Measurements from ENCODE around the gene PRDM10. TPM values are rescaled to one million over a fixed set of nuclear protein-coding genes. Genes with fewer than 3 reads are reported as not detected.

The PRDM10 gene
- total RNA-seq, 4 donors from 2014 or later = 6.6 to 12.0 (median 7.4) TPM

DNA sequence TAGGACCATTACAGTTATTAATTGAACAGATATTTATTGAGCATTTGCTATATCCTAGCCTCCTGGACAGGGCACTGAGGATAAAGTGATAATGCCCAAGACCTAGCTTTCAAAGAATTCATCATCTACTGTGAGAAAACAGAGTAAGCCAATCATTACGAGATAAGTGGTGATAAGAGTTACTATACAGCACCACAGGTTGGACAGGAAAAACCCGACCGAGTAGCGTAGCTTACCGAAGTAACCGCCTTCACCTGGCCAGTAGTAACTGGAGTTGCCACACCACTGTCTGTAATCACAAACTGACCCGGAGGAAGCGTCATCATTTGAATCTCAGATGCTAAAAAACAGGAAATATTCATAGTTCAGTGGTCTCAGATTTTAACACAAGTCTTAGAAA is 97.2 kb downstream of the PRDM10 start:
- Histone ChIP-seq H3K27ac (no peak overlapping the region), H3K4me3 (no peak overlapping the region), H3K36me3 (peaks cover 0 to 89% of the 10 kb centered on the region in 2 donors), H3K9me3 (no peaks in the 10 kb centered on the region), H3K4me1 (no peaks in the 10 kb centered on the region), H3K27me3 (no peaks in the 10 kb centered on the region)
- ATAC-seq = no peak
- WGBS, 2 donors (ENCODE audit: low coverage in 1 of 2) = 93 to 95% methylated on average over 5 to 8 of the region's 8 CpGs
- TF ChIP-seq POLR2AphosphoS5 (IDR thresholded peaks at IDR 0.05) (no peak), POLR2A (IDR thresholded peaks at IDR 0.05) (no peak)

DNA sequence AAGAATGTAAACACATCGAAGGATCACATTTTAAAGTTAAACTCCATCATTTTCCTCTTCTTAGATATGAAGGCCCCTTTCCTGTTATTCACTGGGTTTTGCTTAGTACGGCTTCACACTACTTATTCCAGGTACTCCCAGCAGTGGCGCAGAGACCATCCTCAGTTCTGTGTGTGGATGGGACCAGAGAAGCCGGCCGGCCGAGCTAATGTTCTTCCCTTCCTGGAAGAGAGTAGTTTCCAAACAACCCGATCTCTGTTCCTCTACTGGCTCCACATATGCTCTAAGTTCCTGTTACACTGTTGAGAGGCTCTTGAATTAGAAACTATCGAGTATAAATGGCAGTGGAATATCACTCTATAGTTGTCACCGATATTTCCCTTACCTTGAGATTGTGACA is 106.6 kb downstream of the PRDM10 start:
- Histone ChIP-seq H3K27me3 (no peaks in the 10 kb centered on the region), H3K4me1 (peaks cover 0 to 21% (median 9%) of the 10 kb centered on the region in 3 donors), H3K27ac (peak overlapping the region; percentile 6 to 89 (median 86)), H3K9me3 (no peaks in the 10 kb centered on the region), H3K4me3 (peak overlapping the region; percentile 91 to 93), H3K36me3 (peaks cover 0 to 28% of the 10 kb centered on the region in 2 donors)
- 46 to 55% methylated on average over 5 to 7 of the region's 9 CpGs for WGBS, 2 donors (ENCODE audit: low coverage in 1 of 2)
- TF ChIP-seq EP300 (IDR thresholded peaks at IDR 0.05) (no peak), POLR2AphosphoS5 (IDR thresholded peaks at IDR 0.05) (no peak), POLR2A (IDR thresholded peaks at IDR 0.05) (no peak)
- TF ChIP-seq, protein P1, sequence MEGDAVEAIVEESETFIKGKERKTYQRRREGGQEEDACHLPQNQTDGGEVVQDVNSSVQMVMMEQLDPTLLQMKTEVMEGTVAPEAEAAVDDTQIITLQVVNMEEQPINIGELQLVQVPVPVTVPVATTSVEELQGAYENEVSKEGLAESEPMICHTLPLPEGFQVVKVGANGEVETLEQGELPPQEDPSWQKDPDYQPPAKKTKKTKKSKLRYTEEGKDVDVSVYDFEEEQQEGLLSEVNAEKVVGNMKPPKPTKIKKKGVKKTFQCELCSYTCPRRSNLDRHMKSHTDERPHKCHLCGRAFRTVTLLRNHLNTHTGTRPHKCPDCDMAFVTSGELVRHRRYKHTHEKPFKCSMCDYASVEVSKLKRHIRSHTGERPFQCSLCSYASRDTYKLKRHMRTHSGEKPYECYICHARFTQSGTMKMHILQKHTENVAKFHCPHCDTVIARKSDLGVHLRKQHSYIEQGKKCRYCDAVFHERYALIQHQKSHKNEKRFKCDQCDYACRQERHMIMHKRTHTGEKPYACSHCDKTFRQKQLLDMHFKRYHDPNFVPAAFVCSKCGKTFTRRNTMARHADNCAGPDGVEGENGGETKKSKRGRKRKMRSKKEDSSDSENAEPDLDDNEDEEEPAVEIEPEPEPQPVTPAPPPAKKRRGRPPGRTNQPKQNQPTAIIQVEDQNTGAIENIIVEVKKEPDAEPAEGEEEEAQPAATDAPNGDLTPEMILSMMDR (IDR thresholded peaks at IDR 0.05) = no peak
- no peak for ATAC-seq

DNA sequence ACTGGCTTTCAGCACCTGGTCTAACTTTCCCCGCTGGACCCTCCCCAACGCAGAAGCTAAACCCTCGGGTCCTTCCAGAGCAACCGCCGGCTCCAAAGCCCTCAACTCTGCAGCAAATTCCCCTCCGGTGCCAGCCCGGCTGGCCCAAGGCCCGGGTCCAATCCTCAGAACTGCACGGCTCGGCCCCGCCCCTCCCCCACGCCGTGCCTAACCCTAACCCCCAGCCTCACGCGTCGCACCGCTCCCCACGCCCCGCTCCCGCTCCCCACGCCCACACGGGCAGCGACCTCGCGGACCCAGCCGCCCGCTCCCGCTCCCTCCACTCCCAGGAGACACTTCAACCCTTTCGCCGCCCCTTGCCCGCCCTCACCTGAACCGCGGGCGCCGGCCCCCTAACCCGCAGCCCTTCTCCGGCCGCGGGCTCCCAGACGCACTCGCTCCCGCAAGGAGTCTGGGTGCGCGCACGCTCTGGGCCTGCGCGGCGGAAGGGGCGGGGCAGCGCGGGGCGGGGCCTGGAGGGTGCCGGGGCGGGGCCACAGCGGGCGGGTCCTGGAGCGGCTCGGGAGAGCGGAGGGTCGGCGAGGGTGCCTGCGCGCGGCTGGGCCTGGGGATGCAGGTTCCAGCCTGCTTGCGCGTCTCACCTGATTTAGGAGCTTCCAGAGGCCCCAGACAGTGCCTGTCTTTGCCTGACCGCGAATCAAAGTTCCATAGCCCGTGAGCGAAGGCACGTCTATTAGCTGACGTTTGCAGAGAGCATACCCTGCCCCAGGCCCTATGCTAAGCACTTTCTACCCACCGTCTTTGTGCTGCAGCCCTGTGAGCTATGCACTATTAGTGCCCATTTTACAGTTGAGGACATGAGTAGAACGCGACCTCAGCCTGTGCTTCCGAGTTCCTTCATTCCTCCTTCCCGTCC is 107.3 kb downstream of the PRDM10 start, which contains the start of gene NFRKB:
Gene NFRKB, minus strand, starts transcription at position 453 of the 916 bp plus-strand sequence. CDS start 2,729 bp downstream, outside the sequence.
- Histone ChIP-seq H3K4me1 (peaks cover 0 to 21% (median 9%) of the 10 kb centered on the region in 3 donors), H3K27ac (peak within 1 kb of the TSS; percentile 54 to 89 (median 86)), H3K36me3 (peaks cover 0 to 32% of the 10 kb centered on the region in 2 donors), H3K9me3 (no peaks in the 10 kb centered on the region), H3K4me3 (peak within 1 kb of the TSS; percentile 91 to 93), H3K27me3 (no peaks in the 10 kb centered on the region)
- 0% methylated on average over 10 to 12 of the region's 77 CpGs for WGBS, 2 donors (ENCODE audit: low coverage in 1 of 2)
- peak; percentile 72 to 86 for TF ChIP-seq POLR2A (IDR thresholded peaks at IDR 0.05)
- TF ChIP-seq, protein P1 (IDR thresholded peaks at IDR 0.05) = peak in 1 of 4 experiments; percentile 18
- peak; percentile 82 for TF ChIP-seq POLR2AphosphoS5 (IDR thresholded peaks at IDR 0.05)
- TF ChIP-seq EP300 (IDR thresholded peaks at IDR 0.05) = no peak
- peak; percentile 99 for ATAC-seq

DNA sequence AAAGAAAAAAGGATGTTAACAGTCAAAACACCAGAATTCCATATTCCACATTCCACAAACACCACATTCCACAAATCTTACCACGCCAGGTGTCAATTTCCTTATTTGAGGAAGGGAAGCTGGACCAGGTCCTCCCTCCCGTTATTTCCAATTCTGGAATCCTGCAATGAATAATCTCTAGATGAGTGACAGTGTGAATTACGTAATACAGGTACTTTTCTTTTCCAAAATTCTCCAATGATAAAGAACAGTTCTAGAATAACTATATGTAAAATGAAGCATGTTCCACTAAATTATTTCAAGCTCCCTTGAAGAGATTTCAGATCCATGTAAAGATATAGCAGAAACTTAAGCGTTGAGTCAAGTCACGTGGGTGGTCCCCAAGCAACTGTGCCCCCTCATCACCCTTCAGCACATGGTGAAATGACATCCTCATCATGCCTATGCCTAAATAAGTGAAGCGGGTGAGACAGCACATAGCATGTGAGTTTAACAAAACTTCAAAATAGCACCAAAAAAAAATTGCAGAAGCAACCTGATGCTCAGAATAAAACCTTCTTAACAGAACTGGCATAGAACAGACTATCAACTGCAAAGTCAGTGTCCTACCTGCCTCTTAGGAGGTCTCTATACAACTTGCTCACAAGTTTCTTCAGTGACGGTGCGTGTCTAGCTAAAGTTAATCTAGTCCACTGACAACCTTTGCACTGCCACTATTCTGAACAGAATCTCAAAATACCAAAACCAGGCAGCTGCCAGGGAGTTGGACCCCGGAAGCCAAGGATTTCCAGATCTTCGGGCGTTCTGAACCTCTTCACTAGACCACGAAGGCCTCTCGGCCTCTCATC is 108.1 kb downstream of the PRDM10 start:
- Histone ChIP-seq H3K27ac (peak overlapping the region; percentile 54 to 89 (median 86)), H3K27me3 (no peaks in the 10 kb centered on the region), H3K36me3 (peaks cover 0 to 37% of the 10 kb centered on the region in 2 donors), H3K4me1 (peaks cover 0 to 21% (median 9%) of the 10 kb centered on the region in 3 donors), H3K4me3 (peak overlapping the region; percentile 91 to 93), H3K9me3 (no peaks in the 10 kb centered on the region)
- TF ChIP-seq EP300 (IDR thresholded peaks at IDR 0.05) (no peak), POLR2AphosphoS5 (IDR thresholded peaks at IDR 0.05) (no peak), POLR2A (IDR thresholded peaks at IDR 0.05) (no peak)
- TF ChIP-seq, protein P1 (IDR thresholded peaks at IDR 0.05) = no peak
- peak; percentile 9 for ATAC-seq
- 24% methylated on average over 9 to 11 of the region's 13 CpGs for WGBS, 2 donors (ENCODE audit: low coverage in 1 of 2)

DNA sequence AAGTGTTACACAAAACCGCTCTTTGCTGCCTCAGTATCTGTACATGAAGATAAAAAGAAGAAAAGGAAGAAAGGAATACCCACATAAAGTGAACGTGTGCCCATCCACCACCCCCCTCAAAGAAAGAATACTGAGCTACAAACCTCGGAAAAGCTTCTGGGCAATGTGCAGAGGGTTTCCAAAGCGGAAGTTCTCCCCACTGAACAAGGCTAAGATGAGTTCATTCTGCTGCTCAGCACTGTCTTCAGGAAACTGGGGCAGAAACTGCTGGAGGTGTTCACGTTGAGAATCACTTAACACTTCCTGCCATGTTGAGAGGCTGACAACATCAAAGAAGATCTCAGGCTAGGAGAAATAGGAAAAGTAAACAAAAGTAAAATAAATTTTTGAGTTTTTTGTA is 114.2 kb downstream of the PRDM10 start:
- ATAC-seq = no peak
- 79 to 83% methylated on average over 5 of the region's 5 CpGs for WGBS, 2 donors (ENCODE audit: low coverage in 1 of 2)
- H3K9me3 ChIP-seq = no peaks in the 10 kb centered on the region
- peaks cover 0 to under 1% (median 0%) of the 10 kb centered on the region in 3 donors for H3K4me1 ChIP-seq
- no peak overlapping the region for H3K27ac ChIP-seq
- TF ChIP-seq POLR2A (IDR thresholded peaks at IDR 0.05) = no peak
- TF ChIP-seq POLR2AphosphoS5 (IDR thresholded peaks at IDR 0.05) = no peak
- TF ChIP-seq, protein P1 (IDR thresholded peaks at IDR 0.05) = no peak
- TF ChIP-seq EP300 (IDR thresholded peaks at IDR 0.05) = no peak
- peaks cover 4 to 97% of the 10 kb centered on the region in 2 donors for H3K36me3 ChIP-seq
- H3K27me3 ChIP-seq = no peaks in the 10 kb centered on the region
- no peak overlapping the region for H3K4me3 ChIP-seq

Measured in gastroesophageal sphincter (tissue), 4 donors.